WTC11 (cell line): ENCODE data around the gene COBLL1. TPM values are rescaled to one million over a fixed set of nuclear protein-coding genes. Genes with fewer than 3 reads are reported as not detected.

ENCODE experiments used
- ATAC-seq: fragments of 200-7000 bp; cut with Tn5 transposase; 2 replicates; pipeline ENCODE4 v1.10.0; 2021; ENCODE audit warnings: mild to moderate bottlenecking, moderate library complexity
- CTCF ChIA-PET: fragments of 300-600 bp; sonication (Branson Sonifier 250); formaldehyde crosslinking; loops from one replicate; lab custom pipeline; 2021; ENCODE audit warnings: antibody characterized with exemption; lab: Charles Lee
- POLR2A ChIA-PET: fragments of 350-600 bp; sonication (Branson Sonifier 250); formaldehyde crosslinking; loops from one replicate; lab custom pipeline; 2021; ENCODE audit warnings: antibody characterized with exemption; lab: Charles Lee
- DNase-seq: peaks from one replicate; pipeline ENCODE4 v3.0.0; 2021; ENCODE audit warnings: low spot score
- H3K27ac Mint-ChIP-seq: 2 replicates; pipeline ENCODE4 v1.8.0; 2021; ENCODE audit warnings: mixed read lengths
- H3K27me3 Mint-ChIP-seq: 2 replicates; pipeline ENCODE4 v1.8.0; 2021; ENCODE audit warnings: low read depth, mild to moderate bottlenecking, moderate library complexity, mixed read lengths
- H3K36me3 Mint-ChIP-seq: 2 replicates; pipeline ENCODE4 v1.8.0; 2021; ENCODE audit warnings: mixed read lengths
- H3K4me1 Mint-ChIP-seq: 2 replicates; pipeline ENCODE4 v1.8.0; 2022; ENCODE audit warnings: mixed read lengths
- H3K4me3 Mint-ChIP-seq: 2 replicates; pipeline ENCODE4 v1.8.0; 2021; ENCODE audit warnings: mild to moderate bottlenecking, moderate library complexity, mixed read lengths
- H3K9me3 Mint-ChIP-seq: 2 replicates; pipeline ENCODE4 v1.8.0; 2021; ENCODE audit warnings: mixed read lengths
- ELF4 ChIP-seq: sonication (generic); formaldehyde crosslinking; IDR thresholded peaks from 2 replicates; pipeline ENCODE4 v1.8.1; 2022; ENCODE audit warnings: low read depth, mild to moderate bottlenecking, moderate library complexity, missing genetic modification reagents
- ETV6 ChIP-seq: sonication (generic); formaldehyde crosslinking; IDR thresholded peaks from 2 replicates; pipeline ENCODE4 v1.8.1; 2022; ENCODE audit warnings: mild to moderate bottlenecking, missing genetic modification reagents
- NFYB ChIP-seq: sonication (generic); formaldehyde crosslinking; conservative IDR thresholded peaks from 2 replicates; pipeline ENCODE4 v1.8.0; 2022; ENCODE audit warnings: low read depth, missing genetic modification reagents
- NR1H2 ChIP-seq: sonication (generic); formaldehyde crosslinking; IDR thresholded peaks from 2 replicates; pipeline ENCODE4 v1.9.0; 2021; ENCODE audit warnings: mild to moderate bottlenecking, moderate library complexity, missing genetic modification reagents
- OVOL2 ChIP-seq: fragments of 250-450 bp; sonication (Bioruptor Pico); IDR thresholded peaks from 2 replicates; pipeline ENCODE4 v1.9.0; 2021; ENCODE audit warnings: mild to moderate bottlenecking, borderline replicate concordance
- PRRX2 ChIP-seq: fragments of 250-450 bp; sonication (Bioruptor Pico); IDR thresholded peaks from 2 replicates; pipeline ENCODE4 v1.8.0; 2021; ENCODE audit warnings: mild to moderate bottlenecking
- SP1 ChIP-seq: sonication (generic); formaldehyde crosslinking; conservative IDR thresholded peaks from 2 replicates; pipeline ENCODE4 v1.8.1; 2022; ENCODE audit warnings: missing genetic modification reagents
- TEAD4 ChIP-seq: sonication (generic); formaldehyde crosslinking; IDR thresholded peaks from 2 replicates; pipeline ENCODE4 v1.8.0; 2022; ENCODE audit warnings: mild to moderate bottlenecking, missing genetic modification reagents
- ZNF423 ChIP-seq: fragments of 250-450 bp; sonication (Bioruptor Pico); IDR thresholded peaks from 2 replicates; pipeline ENCODE4 v2.1.2; 2022; ENCODE audit warnings: mild to moderate bottlenecking, moderate library complexity
- total RNA-seq: library from RNA; stranded (reverse); gene quantifications from 3 replicates; pipeline ENCODE4 v1.2.3, GENCODE V29; 2021
- TF ChIP-seq, protein P1 (sequence below): sonication (generic); formaldehyde crosslinking; IDR thresholded peaks from 2 replicates; pipeline ENCODE4 v1.8.1; 2022; ENCODE audit warnings: mild to moderate bottlenecking, moderate library complexity, missing genetic modification reagents
- TF ChIP-seq, protein P2 (sequence below): sonication (generic); formaldehyde crosslinking; IDR thresholded peaks from 2 replicates; pipeline ENCODE4 v1.8.1; 2022; ENCODE audit warnings: low read depth, missing genetic modification reagents, borderline replicate concordance
- TF ChIP-seq, protein P3 (sequence below): fragments of 250-450 bp; sonication (Bioruptor Pico); IDR thresholded peaks from 2 replicates; pipeline ENCODE4 v2.1.2; 2022; ENCODE audit warnings: mild to moderate bottlenecking, moderate library complexity
- TF ChIP-seq, protein P4 (sequence below): fragments of 250-450 bp; sonication (Bioruptor Pico); IDR thresholded peaks from 2 replicates; pipeline ENCODE4 v1.9.0; 2021; ENCODE audit warnings: mild to moderate bottlenecking
- TF ChIP-seq, protein P5 (sequence below): sonication (generic); formaldehyde crosslinking; IDR thresholded peaks from 2 replicates; pipeline ENCODE4 v1.8.0; 2022; ENCODE audit warnings: mild to moderate bottlenecking, missing genetic modification reagents

Gene COBLL1
- total RNA-seq, 1 experiment from 2014 or later, result 5.8 TPM

DNA sequence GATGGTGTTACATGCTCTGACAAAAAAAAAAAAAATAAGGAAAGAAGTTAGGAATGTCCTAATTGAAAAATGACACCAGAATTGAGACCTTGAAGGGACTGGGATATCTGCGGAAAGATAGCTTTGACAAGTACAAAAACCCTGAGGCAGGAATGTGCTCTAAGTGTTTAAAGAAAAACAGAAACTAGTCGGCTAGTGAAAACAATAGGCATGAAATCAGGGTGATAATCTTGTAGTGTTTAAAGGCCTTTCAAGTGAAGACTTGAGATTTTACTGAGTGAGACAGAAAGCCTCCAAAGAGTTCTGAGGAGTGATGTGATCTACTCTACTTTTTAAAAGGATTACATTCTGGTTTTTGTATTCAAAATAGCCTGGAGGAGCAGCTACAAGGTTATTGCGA lies 107.4 kb downstream of the COBLL1 start:
- TF ChIP-seq, protein P1, sequence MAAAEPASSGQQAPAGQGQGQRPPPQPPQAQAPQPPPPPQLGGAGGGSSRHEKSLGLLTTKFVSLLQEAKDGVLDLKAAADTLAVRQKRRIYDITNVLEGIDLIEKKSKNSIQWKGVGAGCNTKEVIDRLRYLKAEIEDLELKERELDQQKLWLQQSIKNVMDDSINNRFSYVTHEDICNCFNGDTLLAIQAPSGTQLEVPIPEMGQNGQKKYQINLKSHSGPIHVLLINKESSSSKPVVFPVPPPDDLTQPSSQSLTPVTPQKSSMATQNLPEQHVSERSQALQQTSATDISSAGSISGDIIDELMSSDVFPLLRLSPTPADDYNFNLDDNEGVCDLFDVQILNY (CRISPR knock-in tag), result no peak
- TF ChIP-seq, all 79 proteins: peak for 0
- POLR2A ChIA-PET, result no interaction called here
- Mint-ChIP-seq H3K27ac (peak overlapping the region; percentile 2; the same call in 1 of the 2 replicates), H3K4me3 (no peak overlapping the region), H3K27me3 (no peaks in the 10 kb centered on the region), H3K4me1 (peaks cover 12% of the 10 kb centered on the region), H3K9me3 (no peaks in the 10 kb centered on the region), H3K36me3 (no peaks in the 10 kb centered on the region)
- ATAC-seq (no peak), DNase-seq (no peak)
- CTCF ChIA-PET, result interaction anchor here (0.7 to 1.3 kb wide), 3 partner anchors 108 to 469 kb away, joined by 3 to 6 read pairs (median 4); partner anchors contain the start of genes COBLL1 and SCN3A

DNA sequence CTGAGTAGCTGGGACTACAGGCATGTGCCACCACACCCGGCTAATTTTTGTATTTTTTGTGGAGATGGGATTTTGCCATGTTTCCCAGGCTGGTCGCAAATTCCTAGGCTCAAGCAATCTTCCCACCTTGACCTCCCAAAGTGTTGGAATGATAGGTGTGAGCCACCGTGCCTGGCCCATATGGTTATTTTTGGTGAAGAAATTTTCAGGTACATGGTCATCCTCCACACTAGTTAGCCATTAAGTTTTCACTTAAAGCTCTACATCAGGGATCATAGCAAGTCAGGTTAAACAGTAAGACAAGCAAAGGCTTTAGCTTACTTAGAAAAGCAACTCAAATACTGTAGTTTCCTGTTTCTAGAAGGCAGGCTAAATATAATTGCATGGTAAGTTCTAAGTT lies 116.1 kb downstream of the COBLL1 start:
- no peaks in the 10 kb centered on the region for H3K9me3 Mint-ChIP-seq
- no peaks in the 10 kb centered on the region for H3K36me3 Mint-ChIP-seq
- H3K4me1 Mint-ChIP-seq, result no peaks in the 10 kb centered on the region
- ATAC-seq, result no peak
- H3K27me3 Mint-ChIP-seq, result no peaks in the 10 kb centered on the region
- POLR2A ChIA-PET, result no interaction called here
- CTCF ChIA-PET, result no interaction called here
- no peak overlapping the region for H3K4me3 Mint-ChIP-seq
- no peak overlapping the region for H3K27ac Mint-ChIP-seq
- TF ChIP-seq, protein P2, sequence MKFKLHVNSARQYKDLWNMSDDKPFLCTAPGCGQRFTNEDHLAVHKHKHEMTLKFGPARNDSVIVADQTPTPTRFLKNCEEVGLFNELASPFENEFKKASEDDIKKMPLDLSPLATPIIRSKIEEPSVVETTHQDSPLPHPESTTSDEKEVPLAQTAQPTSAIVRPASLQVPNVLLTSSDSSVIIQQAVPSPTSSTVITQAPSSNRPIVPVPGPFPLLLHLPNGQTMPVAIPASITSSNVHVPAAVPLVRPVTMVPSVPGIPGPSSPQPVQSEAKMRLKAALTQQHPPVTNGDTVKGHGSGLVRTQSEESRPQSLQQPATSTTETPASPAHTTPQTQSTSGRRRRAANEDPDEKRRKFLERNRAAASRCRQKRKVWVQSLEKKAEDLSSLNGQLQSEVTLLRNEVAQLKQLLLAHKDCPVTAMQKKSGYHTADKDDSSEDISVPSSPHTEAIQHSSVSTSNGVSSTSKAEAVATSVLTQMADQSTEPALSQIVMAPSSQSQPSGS (CRISPR knock-in tag), result no peak
- no peak for TF ChIP-seq OVOL2 (CRISPR knock-in tag)
- TF ChIP-seq, protein P3, sequence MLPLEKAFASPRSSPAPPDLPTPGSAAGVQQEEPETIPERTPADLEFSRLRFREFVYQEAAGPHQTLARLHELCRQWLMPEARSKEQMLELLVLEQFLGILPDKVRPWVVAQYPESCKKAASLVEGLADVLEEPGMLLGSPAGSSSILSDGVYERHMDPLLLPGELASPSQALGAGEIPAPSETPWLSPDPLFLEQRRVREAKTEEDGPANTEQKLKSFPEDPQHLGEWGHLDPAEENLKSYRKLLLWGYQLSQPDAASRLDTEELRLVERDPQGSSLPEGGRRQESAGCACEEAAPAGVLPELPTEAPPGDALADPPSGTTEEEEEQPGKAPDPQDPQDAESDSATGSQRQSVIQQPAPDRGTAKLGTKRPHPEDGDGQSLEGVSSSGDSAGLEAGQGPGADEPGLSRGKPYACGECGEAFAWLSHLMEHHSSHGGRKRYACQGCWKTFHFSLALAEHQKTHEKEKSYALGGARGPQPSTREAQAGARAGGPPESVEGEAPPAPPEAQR (CRISPR knock-in tag), result no peak
- no peak for DNase-seq

DNA sequence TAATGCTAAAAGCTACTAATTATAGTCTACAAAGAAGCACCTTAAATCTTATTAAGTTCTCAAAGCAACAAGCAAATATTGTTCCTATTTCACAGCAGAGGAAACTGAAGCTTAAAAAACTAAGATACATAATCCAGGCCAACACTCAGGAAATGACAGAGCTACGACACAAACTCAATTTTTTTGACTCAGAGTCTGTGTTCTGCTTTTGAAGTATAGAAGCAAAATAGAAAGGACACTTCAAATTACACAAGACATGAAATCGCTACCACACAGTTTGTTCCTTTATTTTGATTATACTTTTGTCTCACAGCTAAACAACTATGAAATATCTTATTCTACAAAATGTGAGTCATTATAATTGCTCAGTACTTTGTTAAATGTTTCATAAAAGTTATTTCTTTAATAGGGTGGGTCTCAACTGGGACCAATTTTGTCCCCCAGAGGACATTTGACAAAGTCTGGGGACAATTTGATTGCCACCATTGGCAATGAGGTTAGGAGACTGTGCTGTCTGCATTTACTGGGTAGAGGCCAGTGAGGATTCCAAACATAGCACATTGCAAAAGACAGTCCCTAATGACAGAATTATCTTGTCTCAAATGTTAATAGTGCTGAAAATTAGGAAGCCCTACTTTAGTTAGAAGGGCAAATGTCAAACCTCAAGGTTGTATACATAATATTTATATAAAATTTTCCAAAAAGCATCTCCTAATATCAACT lies 118.8 kb downstream of the COBLL1 start:
- Mint-ChIP-seq H3K36me3 (no peaks in the 10 kb centered on the region), H3K9me3 (no peaks in the 10 kb centered on the region), H3K27ac (peak overlapping the region; percentile 41; the same call in 1 of the 2 replicates)
- POLR2A ChIA-PET, result interaction anchor here (0.6 kb wide), 1 partner anchor 76 kb away, joined by 6 read pairs; no protein-coding TSS in a partner anchor
- no peak for ATAC-seq
- no peak for TF ChIP-seq ZNF423 (CRISPR knock-in tag)
- TF ChIP-seq ELF4 (CRISPR knock-in tag), result no peak
- TF ChIP-seq, protein P4, sequence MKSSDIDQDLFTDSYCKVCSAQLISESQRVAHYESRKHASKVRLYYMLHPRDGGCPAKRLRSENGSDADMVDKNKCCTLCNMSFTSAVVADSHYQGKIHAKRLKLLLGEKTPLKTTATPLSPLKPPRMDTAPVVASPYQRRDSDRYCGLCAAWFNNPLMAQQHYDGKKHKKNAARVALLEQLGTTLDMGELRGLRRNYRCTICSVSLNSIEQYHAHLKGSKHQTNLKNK (CRISPR knock-in tag), result no peak
- TF ChIP-seq PRRX2 (CRISPR knock-in tag), result no peak
- TF ChIP-seq NFYB, result no peak
- TF ChIP-seq, protein P5, sequence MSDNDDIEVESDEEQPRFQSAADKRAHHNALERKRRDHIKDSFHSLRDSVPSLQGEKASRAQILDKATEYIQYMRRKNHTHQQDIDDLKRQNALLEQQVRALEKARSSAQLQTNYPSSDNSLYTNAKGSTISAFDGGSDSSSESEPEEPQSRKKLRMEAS (CRISPR knock-in tag), result no peak
- TF ChIP-seq SP1, result no peak
- TF ChIP-seq, all 79 proteins: peak for 0
- H3K4me3 Mint-ChIP-seq, result no peak overlapping the region
- DNase-seq, result no peak
- no peaks in the 10 kb centered on the region for H3K4me1 Mint-ChIP-seq
- CTCF ChIA-PET, result interaction anchor here (0.7 kb wide), 1 partner anchor 85 kb away, joined by 5 read pairs; no protein-coding TSS in a partner anchor
- no peaks in the 10 kb centered on the region for H3K27me3 Mint-ChIP-seq

DNA sequence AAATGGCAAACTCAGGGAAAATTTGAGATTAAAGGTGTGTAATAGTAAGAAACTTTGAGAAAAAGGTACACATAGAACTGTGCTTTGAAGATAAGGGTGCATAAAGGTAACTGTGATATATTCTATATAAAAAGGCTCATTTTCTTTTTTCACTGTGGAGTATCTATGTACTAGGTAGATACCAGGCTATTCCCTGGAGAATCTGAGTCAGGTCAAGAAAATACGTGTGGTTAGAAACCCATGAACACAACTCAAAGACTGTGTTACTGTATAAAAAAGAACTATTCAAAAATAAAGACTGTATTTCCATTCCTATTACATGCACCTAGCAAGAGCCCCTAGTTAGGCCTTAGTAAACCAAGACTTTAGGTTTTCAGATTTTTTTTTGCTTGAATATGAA lies 120.2 kb downstream of the COBLL1 start:
- Mint-ChIP-seq H3K4me1 (no peaks in the 10 kb centered on the region), H3K9me3 (no peaks in the 10 kb centered on the region), H3K27me3 (no peaks in the 10 kb centered on the region), H3K36me3 (no peaks in the 10 kb centered on the region), H3K4me3 (no peak overlapping the region), H3K27ac (no peak overlapping the region)
- DNase-seq (no peak), ATAC-seq (no peak)
- TF ChIP-seq ETV6 (CRISPR knock-in tag) (no peak), NFYB (no peak), TEAD4 (no peak), NR1H2 (CRISPR knock-in tag) (no peak)
- TF ChIP-seq, protein P4 (CRISPR knock-in tag), result no peak
- CTCF ChIA-PET, result no interaction called here
- POLR2A ChIA-PET, result no interaction called here
